Measurements from ENCODE around the gene NEK9. TPM values are rescaled to one million over a fixed set of nuclear protein-coding genes. Genes with fewer than 3 reads are reported as not detected.

The NEK9 gene
- polyA plus RNA-seq, 1 donor from 2014 or later: 9.4 TPM

- H3K27me3 ChIP-seq (ENCODE audit: insufficient read depth, low read depth, low read length): no peaks in the 10 kb centered on the region
- H3F3A ChIP-seq (ENCODE audit: insufficient read depth, low read length, poor library complexity, severe bottlenecking): no peaks in the 10 kb centered on the region
- H3K36me3 ChIP-seq (ENCODE audit: insufficient read depth, low read length): no peaks in the 10 kb centered on the region
- H2AFZ ChIP-seq (ENCODE audit: low read depth, low read length): no peak overlapping the region
- no peak overlapping the region for H3K4me3 ChIP-seq (ENCODE audit: low read length)
- TF ChIP-seq POLR2AphosphoS5 (IDR thresholded peaks at IDR 0.05): no peak
- no peak for TF ChIP-seq MXI1 (conservative IDR thresholded peaks at IDR 0.05; ENCODE audit: poor library complexity, severe bottlenecking)
- TF ChIP-seq, protein P1, sequence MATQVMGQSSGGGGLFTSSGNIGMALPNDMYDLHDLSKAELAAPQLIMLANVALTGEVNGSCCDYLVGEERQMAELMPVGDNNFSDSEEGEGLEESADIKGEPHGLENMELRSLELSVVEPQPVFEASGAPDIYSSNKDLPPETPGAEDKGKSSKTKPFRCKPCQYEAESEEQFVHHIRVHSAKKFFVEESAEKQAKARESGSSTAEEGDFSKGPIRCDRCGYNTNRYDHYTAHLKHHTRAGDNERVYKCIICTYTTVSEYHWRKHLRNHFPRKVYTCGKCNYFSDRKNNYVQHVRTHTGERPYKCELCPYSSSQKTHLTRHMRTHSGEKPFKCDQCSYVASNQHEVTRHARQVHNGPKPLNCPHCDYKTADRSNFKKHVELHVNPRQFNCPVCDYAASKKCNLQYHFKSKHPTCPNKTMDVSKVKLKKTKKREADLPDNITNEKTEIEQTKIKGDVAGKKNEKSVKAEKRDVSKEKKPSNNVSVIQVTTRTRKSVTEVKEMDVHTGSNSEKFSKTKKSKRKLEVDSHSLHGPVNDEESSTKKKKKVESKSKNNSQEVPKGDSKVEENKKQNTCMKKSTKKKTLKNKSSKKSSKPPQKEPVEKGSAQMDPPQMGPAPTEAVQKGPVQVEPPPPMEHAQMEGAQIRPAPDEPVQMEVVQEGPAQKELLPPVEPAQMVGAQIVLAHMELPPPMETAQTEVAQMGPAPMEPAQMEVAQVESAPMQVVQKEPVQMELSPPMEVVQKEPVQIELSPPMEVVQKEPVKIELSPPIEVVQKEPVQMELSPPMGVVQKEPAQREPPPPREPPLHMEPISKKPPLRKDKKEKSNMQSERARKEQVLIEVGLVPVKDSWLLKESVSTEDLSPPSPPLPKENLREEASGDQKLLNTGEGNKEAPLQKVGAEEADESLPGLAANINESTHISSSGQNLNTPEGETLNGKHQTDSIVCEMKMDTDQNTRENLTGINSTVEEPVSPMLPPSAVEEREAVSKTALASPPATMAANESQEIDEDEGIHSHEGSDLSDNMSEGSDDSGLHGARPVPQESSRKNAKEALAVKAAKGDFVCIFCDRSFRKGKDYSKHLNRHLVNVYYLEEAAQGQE (IDR thresholded peaks at IDR 0.05; ENCODE audit: borderline replicate concordance): no peak
- no peak for TF ChIP-seq RAD21 (conservative IDR thresholded peaks at IDR 0.05)
- TF ChIP-seq SMC3 (conservative IDR thresholded peaks at IDR 0.05; ENCODE audit: poor library complexity): no peak
- TF ChIP-seq, protein P2, sequence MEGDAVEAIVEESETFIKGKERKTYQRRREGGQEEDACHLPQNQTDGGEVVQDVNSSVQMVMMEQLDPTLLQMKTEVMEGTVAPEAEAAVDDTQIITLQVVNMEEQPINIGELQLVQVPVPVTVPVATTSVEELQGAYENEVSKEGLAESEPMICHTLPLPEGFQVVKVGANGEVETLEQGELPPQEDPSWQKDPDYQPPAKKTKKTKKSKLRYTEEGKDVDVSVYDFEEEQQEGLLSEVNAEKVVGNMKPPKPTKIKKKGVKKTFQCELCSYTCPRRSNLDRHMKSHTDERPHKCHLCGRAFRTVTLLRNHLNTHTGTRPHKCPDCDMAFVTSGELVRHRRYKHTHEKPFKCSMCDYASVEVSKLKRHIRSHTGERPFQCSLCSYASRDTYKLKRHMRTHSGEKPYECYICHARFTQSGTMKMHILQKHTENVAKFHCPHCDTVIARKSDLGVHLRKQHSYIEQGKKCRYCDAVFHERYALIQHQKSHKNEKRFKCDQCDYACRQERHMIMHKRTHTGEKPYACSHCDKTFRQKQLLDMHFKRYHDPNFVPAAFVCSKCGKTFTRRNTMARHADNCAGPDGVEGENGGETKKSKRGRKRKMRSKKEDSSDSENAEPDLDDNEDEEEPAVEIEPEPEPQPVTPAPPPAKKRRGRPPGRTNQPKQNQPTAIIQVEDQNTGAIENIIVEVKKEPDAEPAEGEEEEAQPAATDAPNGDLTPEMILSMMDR (IDR thresholded peaks at IDR 0.05; ENCODE audit: poor library complexity, severe bottlenecking): no peak
- no peak for TF ChIP-seq EZH2 (IDR thresholded peaks at IDR 0.05; ENCODE audit: borderline replicate concordance, insufficient read depth, low read length, poor library complexity, severe bottlenecking)
- no peak for TF ChIP-seq TAF1 (IDR thresholded peaks at IDR 0.05; ENCODE audit: low read depth)
- TF ChIP-seq EP300 (conservative IDR thresholded peaks at IDR 0.05; ENCODE audit: poor library complexity, severe bottlenecking): no peak
- no peaks in the 10 kb centered on the region for H3K9me3 ChIP-seq (ENCODE audit: low read length)
- H3K27ac ChIP-seq (ENCODE audit: low read length): no peak overlapping the region
- H4K20me1 ChIP-seq (ENCODE audit: insufficient read depth): no peaks in the 10 kb centered on the region
- no peaks in the 10 kb centered on the region for H3K9me2 ChIP-seq (ENCODE audit: insufficient read depth, low read length)
- H3K4me2 ChIP-seq (ENCODE audit: low read length): no peak overlapping the region
- no peaks in the 10 kb centered on the region for H3K79me2 ChIP-seq (replicated peaks; ENCODE audit: insufficient read depth, low read length)
- H3K9ac ChIP-seq (ENCODE audit: low read length): no peak overlapping the region
These were observed 20.7 kb upstream of the NEK9 start for GRCh38 chr14:75147423-75148071.

DNA sequence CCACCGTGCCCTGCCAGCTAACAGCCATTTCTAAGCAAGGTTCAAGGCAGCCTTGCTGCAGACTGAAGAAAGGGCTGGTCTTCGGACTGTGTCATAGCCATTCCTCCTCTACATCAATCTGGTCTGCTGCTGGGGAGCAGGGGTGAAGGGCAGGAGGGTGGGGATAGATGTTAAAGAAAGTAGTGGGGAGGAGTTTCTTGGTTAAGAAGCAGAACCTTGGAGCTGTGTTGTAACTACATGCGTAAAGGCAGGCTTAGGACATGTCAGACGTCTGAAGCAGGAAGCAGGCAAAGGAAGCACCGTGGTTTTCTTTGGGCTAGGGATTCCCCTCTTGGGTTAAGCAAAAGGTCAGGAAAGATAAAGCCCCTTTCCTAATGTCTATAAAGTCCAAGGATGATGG, 18.1 kb upstream of the NEK9 start:
- no peak overlapping the region for H3K4me3 ChIP-seq (ENCODE audit: low read length)
- H3K36me3 ChIP-seq (ENCODE audit: insufficient read depth, low read length): no peaks in the 10 kb centered on the region
- no peaks in the 10 kb centered on the region for H4K20me1 ChIP-seq (ENCODE audit: insufficient read depth)
- H3K4me2 ChIP-seq (ENCODE audit: low read length): no peak overlapping the region
- H3F3A ChIP-seq (ENCODE audit: insufficient read depth, low read length, poor library complexity, severe bottlenecking): no peaks in the 10 kb centered on the region
- no peak overlapping the region for H3K9ac ChIP-seq (ENCODE audit: low read length)
- no peaks in the 10 kb centered on the region for H3K79me2 ChIP-seq (replicated peaks; ENCODE audit: insufficient read depth, low read length)
- H3K9me2 ChIP-seq (ENCODE audit: insufficient read depth, low read length): no peaks in the 10 kb centered on the region
- H3K9me3 ChIP-seq (ENCODE audit: low read length): no peaks in the 10 kb centered on the region
- TF ChIP-seq, protein P1 (IDR thresholded peaks at IDR 0.05; ENCODE audit: borderline replicate concordance): no peak
- H3K27me3 ChIP-seq (ENCODE audit: insufficient read depth, low read depth, low read length): no peaks in the 10 kb centered on the region
- no peak overlapping the region for H3K27ac ChIP-seq (ENCODE audit: low read length)
- H2AFZ ChIP-seq (ENCODE audit: low read depth, low read length): no peak overlapping the region

Measured in neural cell (in vitro differentiated cells).